Calu3 (cell line): ENCODE results near the gene TRAF3. TPM values are rescaled to one million over a fixed set of nuclear protein-coding genes. Genes with fewer than 3 reads are reported as not detected.
"Not testable (repeated sequence)": the region's sequence is repeated elsewhere in the genome, so short reads cannot be mapped to it uniquely, and the experiment has no call there.

Experiments
- BruUV-seq: library from RNA; stranded (reverse); fragments of 400-500 nt; replicated peaks from 2 replicates; lab custom pipeline; 2021; lab: Mats Ljungman, UMichigan
- CTCF ChIA-PET: fragments of 300-600 bp; sonication (Branson Sonifier 250); formaldehyde crosslinking; loops from one replicate; lab custom pipeline; 2022; ENCODE audit warnings: antibody characterized with exemption; lab: Charles Lee
- DNase-seq: peaks from one replicate; pipeline ENCODE4 v3.0.0; 2022
- H3K27ac Mint-ChIP-seq: one replicate; pipeline ENCODE4 v1.8.0; 2022; ENCODE audit warnings: mixed read lengths; ENCODE audit not compliant: unreplicated experiment
- H3K27me3 Mint-ChIP-seq: one replicate; pipeline ENCODE4 v1.8.0; 2022; ENCODE audit warnings: mixed read lengths; ENCODE audit not compliant: unreplicated experiment
- H3K36me3 Mint-ChIP-seq: one replicate; pipeline ENCODE4 v1.8.0; 2022; ENCODE audit warnings: mild to moderate bottlenecking, moderate library complexity, mixed read lengths; ENCODE audit not compliant: insufficient read depth, unreplicated experiment
- H3K4me1 Mint-ChIP-seq: one replicate; pipeline ENCODE4 v1.8.0; 2022; ENCODE audit warnings: mild to moderate bottlenecking, low read depth, mixed read lengths; ENCODE audit not compliant: unreplicated experiment
- H3K4me3 Mint-ChIP-seq: one replicate; pipeline ENCODE4 v1.8.0; 2022; ENCODE audit warnings: mild to moderate bottlenecking, low read depth, moderate library complexity, mixed read lengths; ENCODE audit not compliant: unreplicated experiment
- H3K9me3 Mint-ChIP-seq: one replicate; pipeline ENCODE4 v1.8.0; 2022; ENCODE audit warnings: low read depth, mixed read lengths; ENCODE audit not compliant: unreplicated experiment
- intact Hi-C: fragments of 100-400 bp; cut with micrococcal nuclease; formaldehyde crosslinking; loops from one replicate; pipeline ENCODE4 v1.10.0; 2022; ENCODE audit not compliant: unreplicated experiment
- total RNA-seq: library from RNA; stranded (reverse); gene quantifications from 2 replicates; pipeline ENCODE4 v1.2.3, GENCODE V29; 2022
- TF ChIP-seq, protein P1 (sequence below): fragments of 200-600 bp; IDR thresholded peaks from one replicate; pipeline ENCODE4 v1.8.0; 2022; ENCODE audit warnings: antibody characterized with exemption; ENCODE audit not compliant: unreplicated experiment

The TRAF3 gene
- total RNA-seq, 1 experiment from 2014 or later = 24.2 TPM

DNA sequence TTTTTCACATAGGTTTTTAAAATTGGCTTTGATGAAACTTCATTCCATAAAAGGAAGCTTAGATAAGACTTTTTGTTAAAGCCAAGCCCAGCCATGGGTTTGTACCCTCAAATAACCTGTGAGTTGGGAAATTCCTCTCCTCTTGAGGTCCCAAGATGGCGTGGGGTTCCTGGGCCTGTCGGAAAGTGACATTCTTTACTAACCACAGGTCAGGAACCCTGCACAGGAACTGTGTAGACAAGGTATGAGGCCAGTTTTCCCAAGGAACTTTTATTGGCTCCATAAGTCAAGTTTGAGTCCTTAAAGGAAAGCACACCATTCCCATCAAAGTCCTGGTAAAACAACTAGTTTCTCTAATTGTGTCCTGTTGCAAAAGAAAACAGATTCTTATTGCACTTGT is 80.2 kb downstream of the TRAF3 start:
- H3K27ac Mint-ChIP-seq = no peak overlapping the region
- intact Hi-C loops = no loop called here
- H3K27me3 Mint-ChIP-seq = no peaks in the 10 kb centered on the region
- H3K9me3 Mint-ChIP-seq = no peaks in the 10 kb centered on the region
- CTCF ChIA-PET = no interaction called here
- TF ChIP-seq, protein P1, sequence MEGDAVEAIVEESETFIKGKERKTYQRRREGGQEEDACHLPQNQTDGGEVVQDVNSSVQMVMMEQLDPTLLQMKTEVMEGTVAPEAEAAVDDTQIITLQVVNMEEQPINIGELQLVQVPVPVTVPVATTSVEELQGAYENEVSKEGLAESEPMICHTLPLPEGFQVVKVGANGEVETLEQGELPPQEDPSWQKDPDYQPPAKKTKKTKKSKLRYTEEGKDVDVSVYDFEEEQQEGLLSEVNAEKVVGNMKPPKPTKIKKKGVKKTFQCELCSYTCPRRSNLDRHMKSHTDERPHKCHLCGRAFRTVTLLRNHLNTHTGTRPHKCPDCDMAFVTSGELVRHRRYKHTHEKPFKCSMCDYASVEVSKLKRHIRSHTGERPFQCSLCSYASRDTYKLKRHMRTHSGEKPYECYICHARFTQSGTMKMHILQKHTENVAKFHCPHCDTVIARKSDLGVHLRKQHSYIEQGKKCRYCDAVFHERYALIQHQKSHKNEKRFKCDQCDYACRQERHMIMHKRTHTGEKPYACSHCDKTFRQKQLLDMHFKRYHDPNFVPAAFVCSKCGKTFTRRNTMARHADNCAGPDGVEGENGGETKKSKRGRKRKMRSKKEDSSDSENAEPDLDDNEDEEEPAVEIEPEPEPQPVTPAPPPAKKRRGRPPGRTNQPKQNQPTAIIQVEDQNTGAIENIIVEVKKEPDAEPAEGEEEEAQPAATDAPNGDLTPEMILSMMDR = no peak
- no peak overlapping the region for H3K4me3 Mint-ChIP-seq
- no TSS peak for BruUV-seq
- no peak for DNase-seq
- no peaks in the 10 kb centered on the region for H3K36me3 Mint-ChIP-seq
- H3K4me1 Mint-ChIP-seq = no peaks in the 10 kb centered on the region

DNA sequence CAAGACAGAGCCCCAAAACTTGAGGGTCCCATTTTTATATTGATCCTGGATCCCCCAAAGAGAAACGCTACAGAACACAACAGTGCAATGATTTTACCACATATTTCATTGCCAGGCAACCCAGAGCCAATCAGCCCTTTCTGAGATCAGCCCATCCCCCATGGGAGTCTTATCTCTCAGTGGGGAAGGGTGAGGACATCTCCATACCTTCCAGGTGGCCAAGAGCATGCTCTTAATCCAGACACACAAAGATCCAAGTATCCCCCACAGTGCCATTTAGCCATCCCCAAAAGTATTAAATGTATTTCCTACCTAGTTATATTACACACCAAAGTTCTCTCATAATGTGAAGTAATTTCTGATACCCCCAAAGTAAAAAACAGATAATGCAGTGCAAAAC is 82.7 kb downstream of the TRAF3 start:
- H3K4me3 Mint-ChIP-seq = no peak overlapping the region
- no peaks in the 10 kb centered on the region for H3K4me1 Mint-ChIP-seq
- TF ChIP-seq, protein P1 = no peak
- no peaks in the 10 kb centered on the region for H3K9me3 Mint-ChIP-seq
- BruUV-seq = no TSS peak
- H3K27me3 Mint-ChIP-seq = no peaks in the 10 kb centered on the region
- H3K27ac Mint-ChIP-seq = no peak overlapping the region
- H3K36me3 Mint-ChIP-seq = no peaks in the 10 kb centered on the region
- CTCF ChIA-PET = no interaction called here
- intact Hi-C loops = no loop called here
- DNase-seq = no peak

DNA sequence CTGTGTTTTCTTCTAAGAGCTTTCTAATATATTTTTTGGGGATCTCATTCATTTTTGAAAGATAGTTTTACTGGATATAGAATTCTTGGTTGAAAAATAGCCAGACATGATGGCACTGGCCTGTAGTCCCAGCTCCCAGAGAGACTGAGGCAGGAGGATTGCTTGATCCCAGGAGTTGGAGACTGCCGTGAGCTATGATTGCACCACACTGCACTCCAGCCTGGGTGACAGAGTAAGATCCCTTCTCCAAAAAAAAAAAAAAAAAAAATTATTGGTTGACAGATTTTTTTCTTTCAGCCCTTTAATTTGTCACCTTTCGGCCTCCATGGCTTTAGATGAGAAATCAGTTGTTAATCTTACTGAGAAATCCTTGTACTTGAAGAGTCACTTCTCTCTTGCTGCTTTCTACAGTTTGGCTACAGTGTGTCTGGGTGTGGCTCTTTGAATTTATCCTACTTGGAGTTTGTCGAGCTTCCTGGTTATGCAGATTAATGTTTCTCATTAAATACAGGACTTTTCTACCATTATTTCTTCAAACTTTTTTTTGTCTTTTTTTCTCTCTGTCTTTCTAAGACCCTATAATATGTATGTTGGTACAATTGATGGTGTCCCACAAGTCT is 85.0 kb downstream of the TRAF3 start:
- H3K4me1 Mint-ChIP-seq = no peaks in the 10 kb centered on the region
- TF ChIP-seq, protein P1 = no peak
- intact Hi-C loops = no loop called here
- H3K4me3 Mint-ChIP-seq = no peak overlapping the region
- no peaks in the 10 kb centered on the region for H3K9me3 Mint-ChIP-seq
- no peak overlapping the region for H3K27ac Mint-ChIP-seq
- H3K36me3 Mint-ChIP-seq = no peaks in the 10 kb centered on the region
- BruUV-seq = no TSS peak
- no peaks in the 10 kb centered on the region for H3K27me3 Mint-ChIP-seq
- DNase-seq = no peak
- CTCF ChIA-PET = interaction anchor here (0.7 kb wide), 1 partner anchor 15 kb away, joined by 6 read pairs; no protein-coding TSS in a partner anchor

DNA sequence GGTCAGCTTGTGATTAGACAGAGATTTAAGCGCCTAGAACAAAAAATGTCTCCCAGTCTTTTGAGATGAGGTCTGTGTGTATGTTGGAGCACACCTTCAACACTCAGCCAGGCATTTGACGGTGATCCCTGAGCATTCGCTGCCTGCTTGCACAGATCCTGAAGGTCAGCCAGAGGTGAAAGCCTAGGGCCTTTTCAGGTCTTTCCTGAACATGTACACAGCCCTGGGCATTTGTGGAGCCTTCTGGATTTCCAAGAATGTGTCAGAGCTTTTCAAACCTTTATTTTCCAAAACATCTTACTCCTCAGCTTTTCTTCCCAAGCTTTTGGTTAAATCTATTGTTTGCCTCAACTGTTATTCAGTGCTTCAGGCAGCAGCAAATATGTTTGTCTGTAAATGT is 86.1 kb downstream of the TRAF3 start:
- Mint-ChIP-seq H3K36me3 (no peaks in the 10 kb centered on the region), H3K4me3 (no peak overlapping the region), H3K9me3 (no peaks in the 10 kb centered on the region), H3K27ac (no peak overlapping the region), H3K27me3 (no peaks in the 10 kb centered on the region), H3K4me1 (no peaks in the 10 kb centered on the region)
- CTCF ChIA-PET = no interaction called here
- no TSS peak for BruUV-seq
- TF ChIP-seq, protein P1 = no peak
- no peak for DNase-seq
- intact Hi-C loops = no loop called here

DNA sequence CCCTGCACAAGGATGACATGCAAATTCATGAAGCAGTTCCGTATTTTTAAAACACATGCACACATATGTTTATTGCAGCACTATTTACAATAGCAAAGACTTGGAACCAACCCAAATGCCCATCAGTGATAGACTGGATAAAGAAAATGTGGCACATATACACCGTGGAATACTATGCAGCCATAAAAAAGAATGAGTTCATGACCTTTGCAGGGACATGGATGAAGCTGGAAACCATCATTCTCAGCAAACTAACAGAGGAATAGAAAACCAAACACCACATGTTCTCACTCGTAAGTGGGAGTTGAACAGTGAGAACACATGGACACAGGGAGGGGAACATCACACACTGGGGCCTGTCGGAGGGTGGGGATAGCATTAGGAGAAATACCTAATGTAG is 88.7 kb downstream of the TRAF3 start:
- H3K4me1 Mint-ChIP-seq, H3K36me3 Mint-ChIP-seq, H3K27ac Mint-ChIP-seq, CTCF ChIA-PET, intact Hi-C loops, DNase-seq, H3K4me3 Mint-ChIP-seq, H3K27me3 Mint-ChIP-seq, H3K9me3 Mint-ChIP-seq, BruUV-seq: not testable (repeated sequence)
